SK-N-SH (cell line): ENCODE data around the gene MKRN1. TPM values are rescaled to one million over a fixed set of nuclear protein-coding genes. Genes with fewer than 3 reads are reported as not detected.

Experiments used
- CTCF ChIA-PET: fragments of 300-600, 350-600 bp; formaldehyde crosslinking; extraction: SDS; loops from one replicate; lab custom pipeline; 2021; lab: Yijun Ruan, JAX
- POLR2A ChIA-PET: fragments of 350-600 bp; sonication (Branson Sonifier 250); formaldehyde crosslinking; extraction: SDS; loops from one replicate; lab custom pipeline; 2020; ENCODE audit warnings: antibody characterized with exemption, inconsistent platforms; lab: Yijun Ruan, JAX
- DNase-seq: peaks from one replicate; pipeline ENCODE4 v3.0.0; 2012
- H2AFZ ChIP-seq: fragments of 200-600 bp; sonication (generic); 2 replicates; pipeline ENCODE4 v1.8.1; 2016; ENCODE audit warnings: antibody characterized with exemption, mild to moderate bottlenecking, low read depth
- H3F3A ChIP-seq: fragments of 200-600 bp; sonication (generic); replicated peaks from 2 replicates; pipeline ENCODE3; 2016; ENCODE audit warnings: antibody characterized with exemption, mild to moderate bottlenecking; ENCODE audit not compliant: insufficient read depth
- H3K27ac ChIP-seq, 2 experiments: fragments of 200-500 bp in 1 of 2; fragments of 200-600 bp in 1 of 2; sonication (Bioruptor generic) in 1 of 2; sonication (generic), shearing (Covaris generic) in 1 of 2; 2 replicates each; pipeline versions ENCODE4 v1.5.1 to v1.6.1; 2014 to 2016; ENCODE audit warnings: low read depth in 2 of 2, inconsistent platforms in 1 of 2, low read length in 1 of 2, mild to moderate bottlenecking in 1 of 2, mixed read lengths in 1 of 2
- H3K27me3 ChIP-seq: fragments of 200-600 bp; sonication (generic), shearing (Covaris generic); 2 replicates; pipeline ENCODE4 v1.6.1; 2016; ENCODE audit warnings: mixed run types; ENCODE audit not compliant: insufficient read depth
- H3K36me3 ChIP-seq, 2 experiments: fragments of 200-500 bp in 1 of 2; fragments of 200-600 bp in 1 of 2; sonication (Bioruptor generic) in 1 of 2; sonication (generic) in 1 of 2; replicated peaks in 1 of 2; 2 replicates each; pipeline versions ENCODE3 to v1.5.1; 2014 to 2016; ENCODE audit warnings: low read length in 1 of 2, mild to moderate bottlenecking in 1 of 2; ENCODE audit not compliant: insufficient read depth in 2 of 2, control insufficient read depth in 1 of 2
- H3K4me1 ChIP-seq, 2 experiments: fragments of 200-500 bp in 1 of 2; fragments of 200-600 bp in 1 of 2; sonication (Bioruptor generic) in 1 of 2; sonication (generic), shearing (Covaris generic) in 1 of 2; 2 replicates each; pipeline versions ENCODE4 v1.5.1 to v1.6.1; 2014 to 2016; ENCODE audit warnings: low read depth in 1 of 2, low read length in 1 of 2, mixed run types in 1 of 2; ENCODE audit not compliant: insufficient read depth in 2 of 2, control insufficient read depth in 1 of 2
- H3K4me2 ChIP-seq: fragments of 200-600 bp; sonication (generic), shearing (Covaris generic); 2 replicates; pipeline ENCODE4 v1.6.1; 2017; ENCODE audit warnings: mixed run types
- H3K4me3 ChIP-seq, 2 experiments: fragments of 200-500 bp in 1 of 2; fragments of 200-600 bp in 1 of 2; sonication (Bioruptor generic) in 1 of 2; sonication (generic), shearing (Covaris generic) in 1 of 2; 2 replicates each; pipeline versions ENCODE4 v1.5.1 to v1.8.1; 2014 to 2016; ENCODE audit warnings: low read depth in 2 of 2, inconsistent platforms in 1 of 2, low read length in 1 of 2, mild to moderate bottlenecking in 1 of 2, mixed read lengths in 1 of 2, moderate library complexity in 1 of 2
- H3K79me2 ChIP-seq: fragments of 200-600 bp; sonication (generic); 2 replicates; pipeline ENCODE4 v1.8.1; 2017; ENCODE audit warnings: mild to moderate bottlenecking; ENCODE audit not compliant: insufficient read depth
- H3K9ac ChIP-seq: fragments of 200-600 bp; sonication (generic); 2 replicates; pipeline ENCODE4 v1.6.1; 2017; ENCODE audit warnings: mixed run types
- H3K9me2 ChIP-seq: fragments of 200-600 bp; sonication (generic); 2 replicates; pipeline ENCODE4 v1.6.1; 2017; ENCODE audit warnings: mixed run types
- H3K9me3 ChIP-seq: fragments of 200-600 bp; sonication (generic); 2 replicates; pipeline ENCODE4 v1.6.1; 2017; ENCODE audit warnings: mixed run types, mild to moderate bottlenecking, moderate library complexity
- H4K20me1 ChIP-seq: fragments of 200-600 bp; sonication (generic); 2 replicates; pipeline ENCODE4 v1.6.1; 2017; ENCODE audit warnings: mild to moderate bottlenecking, mixed run types; ENCODE audit not compliant: insufficient read depth
- CHD2 ChIP-seq: fragments of 150-350 bp; IDR thresholded peaks from 2 replicates; pipeline ENCODE4 v1.6.1; 2018; ENCODE audit warnings: low read length; ENCODE audit not compliant: partially characterized antibody
- ELF1 ChIP-seq: IDR thresholded peaks from 2 replicates; pipeline ENCODE4 v1.4.0; 2012
- EP300 ChIP-seq, 2 experiments: IDR thresholded peaks; 2 replicates each; pipeline versions ENCODE4 v1.4.0 to v1.6.1; 2012; ENCODE audit warnings: borderline replicate concordance in 1 of 2, low read depth in 1 of 2, low read length in 1 of 2
- FOSL2 ChIP-seq: IDR thresholded peaks from 2 replicates; pipeline ENCODE4 v1.4.0; 2012; ENCODE audit warnings: low read depth, mild to moderate bottlenecking, moderate library complexity, borderline replicate concordance
- FOXJ3 ChIP-seq: sonication (generic); formaldehyde crosslinking; IDR thresholded peaks from 2 replicates; pipeline ENCODE4 v1.5.1; 2020; ENCODE audit warnings: mild to moderate bottlenecking, missing genetic modification reagents
- FOXM1 ChIP-seq: IDR thresholded peaks from 2 replicates; pipeline ENCODE4 v1.4.0; 2012; ENCODE audit warnings: low read depth, mild to moderate bottlenecking
- GATA2 ChIP-seq: sonication (generic); formaldehyde crosslinking; IDR thresholded peaks from 2 replicates; pipeline ENCODE4 v1.5.0; 2020; ENCODE audit warnings: mild to moderate bottlenecking, missing genetic modification reagents
- JUND ChIP-seq: IDR thresholded peaks from 2 replicates; pipeline ENCODE4 v1.4.0; 2012
- MEF2A ChIP-seq: IDR thresholded peaks from 2 replicates; pipeline ENCODE4 v1.4.0; 2012; ENCODE audit warnings: low read depth, borderline replicate concordance
- MXI1 ChIP-seq: IDR thresholded peaks from 2 replicates; pipeline ENCODE4 v1.6.1; 2012; ENCODE audit warnings: mild to moderate bottlenecking, low read depth, low read length, improper control_type of control experiment
- NFIC ChIP-seq: IDR thresholded peaks from 2 replicates; pipeline ENCODE4 v1.4.0; 2012; ENCODE audit warnings: borderline replicate concordance
- NRF1 ChIP-seq: IDR thresholded peaks from 2 replicates; pipeline ENCODE4 v1.6.1; 2012; ENCODE audit warnings: low read depth, mild to moderate bottlenecking, low read length
- RCOR1 ChIP-seq: fragments of 150-350 bp; IDR thresholded peaks from 2 replicates; pipeline ENCODE4 v1.6.1; 2017; ENCODE audit warnings: antibody characterized with exemption, low read length
- RXRA ChIP-seq: IDR thresholded peaks from 2 replicates; pipeline ENCODE4 v1.4.0; 2012; ENCODE audit warnings: low read depth, mild to moderate bottlenecking, borderline replicate concordance
- SIN3A ChIP-seq: IDR thresholded peaks from 2 replicates; pipeline ENCODE4 v1.6.1; 2012; ENCODE audit warnings: low read depth, mild to moderate bottlenecking, low read length, moderate library complexity, borderline replicate concordance
- SMC3 ChIP-seq: IDR thresholded peaks from 2 replicates; pipeline ENCODE4 v1.6.1; 2012; ENCODE audit warnings: low read depth, low read length, improper control_type of control experiment
- TCF12 ChIP-seq: IDR thresholded peaks from 2 replicates; pipeline ENCODE4 v1.4.0; 2012
- YY1 ChIP-seq: IDR thresholded peaks from 2 replicates; pipeline ENCODE4 v1.4.0; 2012; ENCODE audit warnings: low read depth, mild to moderate bottlenecking
- WGBS: methylation state at CpG from one replicate; pipeline ENCODE4 v1.1.6; 2017; ENCODE audit warnings: low lambda C conversion rate; 5-methylcytosine and 5-hydroxymethylcytosine counted together
- polyA plus RNA-seq, 3 experiments: library from polyadenylated mRNA; depleted of rRNA; stranded (reverse); fragments of >200 nt; gene quantifications; 2 replicates each; pipeline ENCODE4 v1.2.3, GENCODE V29; 2012
- TF ChIP-seq, protein P1 (sequence below): IDR thresholded peaks from 2 replicates; pipeline ENCODE4; 2012
- TF ChIP-seq, protein P2 (sequence below): IDR thresholded peaks from 2 replicates; pipeline ENCODE4 v1.4.0; 2012; ENCODE audit warnings: low read depth, borderline replicate concordance
- TF ChIP-seq, protein P3 (sequence below): IDR thresholded peaks from 2 replicates; pipeline ENCODE4 v1.6.1; 2012; ENCODE audit warnings: mild to moderate bottlenecking, low read depth, low read length, moderate library complexity

The MKRN1 gene
- polyA plus RNA-seq, 1 of the 3 experiments (the other 2 are of a cell fraction), result 53.5 TPM

DNA sequence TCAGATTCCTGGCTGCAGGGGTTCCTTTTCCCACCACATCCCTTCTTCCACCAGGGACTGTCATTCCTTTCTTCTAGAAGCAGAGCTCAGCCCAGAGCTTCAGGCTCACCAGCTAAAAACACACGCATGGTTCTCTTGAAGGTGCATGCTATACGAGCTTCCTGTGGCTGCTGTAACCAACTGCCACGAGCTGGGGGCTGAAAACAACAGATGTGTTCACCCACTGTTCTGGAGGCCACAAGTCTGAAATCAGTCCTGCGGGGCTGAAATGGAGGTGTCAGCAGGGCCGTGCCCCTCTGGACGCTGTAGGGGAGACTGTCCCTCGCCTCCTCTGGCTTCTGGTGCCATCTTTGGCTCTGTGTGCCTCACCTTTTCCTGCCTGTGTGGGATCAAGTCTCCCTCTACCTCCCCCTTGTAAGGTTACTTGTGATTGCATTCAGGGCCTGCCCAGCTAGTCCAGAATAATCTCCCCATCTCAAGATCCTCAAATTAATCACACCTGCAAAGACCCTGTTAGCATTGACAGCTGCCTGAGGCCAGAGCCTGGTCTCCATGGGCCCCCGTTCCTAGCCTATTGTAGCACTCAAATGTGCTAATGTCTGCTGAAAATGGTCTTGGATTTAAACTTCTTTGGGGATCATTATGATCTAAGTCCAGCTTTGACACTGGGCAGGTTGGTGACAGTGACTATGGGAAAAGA is 61.7 kb downstream of the MKRN1 start:
- Histone ChIP-seq H3K79me2 (no peaks in the 10 kb centered on the region), H2AFZ (no peak overlapping the region), H3K9ac (no peak overlapping the region), H3F3A (no peaks in the 10 kb centered on the region), H3K27ac (no peak overlapping the region), H3K36me3 (no peaks in the 10 kb centered on the region), H3K9me3 (no peaks in the 10 kb centered on the region), H3K4me3 (no peak overlapping the region), H3K4me2 (no peak overlapping the region), H3K27me3 (peaks cover 9% of the 10 kb centered on the region; the same call in 1 of the 2 replicates), H4K20me1 (no peaks in the 10 kb centered on the region), H3K4me1 (no peaks in the 10 kb centered on the region; a peak in 1 of 4 replicates), H3K9me2 (no peaks in the 10 kb centered on the region)
- ChIA-PET POLR2A (no interaction called here), CTCF (interaction anchor here (0.6 to 1.6 kb wide), 3 partner anchors 10 to 31 kb away, joined by 3 to 6 read pairs (median 4); no protein-coding TSS in a partner anchor)
- TF ChIP-seq SIN3A, result no peak
- peak; percentile 52 for TF ChIP-seq GATA2
- TF ChIP-seq, protein P1, sequence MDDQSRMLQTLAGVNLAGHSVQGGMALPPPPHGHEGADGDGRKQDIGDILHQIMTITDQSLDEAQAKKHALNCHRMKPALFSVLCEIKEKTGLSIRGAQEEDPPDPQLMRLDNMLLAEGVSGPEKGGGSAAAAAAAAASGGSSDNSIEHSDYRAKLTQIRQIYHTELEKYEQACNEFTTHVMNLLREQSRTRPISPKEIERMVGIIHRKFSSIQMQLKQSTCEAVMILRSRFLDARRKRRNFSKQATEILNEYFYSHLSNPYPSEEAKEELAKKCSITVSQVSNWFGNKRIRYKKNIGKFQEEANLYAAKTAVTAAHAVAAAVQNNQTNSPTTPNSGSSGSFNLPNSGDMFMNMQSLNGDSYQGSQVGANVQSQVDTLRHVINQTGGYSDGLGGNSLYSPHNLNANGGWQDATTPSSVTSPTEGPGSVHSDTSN, result no peak
- no peak for TF ChIP-seq SMC3
- no peak for TF ChIP-seq RCOR1
- no peak for TF ChIP-seq ELF1
- WGBS, result 65% methylated on average over 8 of the region's 8 CpGs
- DNase-seq, result no peak

DNA sequence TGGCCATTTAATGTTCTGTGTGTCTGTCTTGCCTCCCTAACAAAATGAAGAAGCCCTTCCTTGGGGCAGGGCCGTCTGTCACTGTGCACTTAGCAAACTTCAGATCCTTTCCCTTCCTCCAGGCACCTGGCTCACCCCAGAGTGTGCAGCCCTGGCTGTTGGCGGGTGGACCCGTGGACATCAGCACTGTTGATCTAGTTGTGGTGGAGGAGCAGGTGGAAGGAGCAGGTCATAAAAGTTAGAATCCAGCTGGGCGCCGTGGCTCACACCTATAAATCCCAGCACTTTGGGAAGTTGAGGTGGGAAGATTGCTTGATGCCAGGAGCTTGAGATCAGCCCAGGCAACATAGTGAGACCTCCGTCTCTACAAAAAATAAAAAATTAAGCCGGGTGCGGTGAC is 62.7 kb downstream of the MKRN1 start:
- no peaks in the 10 kb centered on the region for H3K9me3 ChIP-seq
- H2AFZ ChIP-seq, result no peak overlapping the region
- no peaks in the 10 kb centered on the region for H4K20me1 ChIP-seq
- no peaks in the 10 kb centered on the region for H3K36me3 ChIP-seq
- CTCF ChIA-PET, result no interaction called here
- no peak for DNase-seq
- no peak overlapping the region for H3K4me2 ChIP-seq
- no peak overlapping the region for H3K27ac ChIP-seq
- H3K27me3 ChIP-seq, result peaks cover 9% of the 10 kb centered on the region; the same call in 1 of the 2 replicates
- whole genome bisulfite sequencing, result 80% methylated on average over 8 of the region's 8 CpGs
- no peaks in the 10 kb centered on the region; a peak in 1 of 4 replicates for H3K4me1 ChIP-seq
- TF ChIP-seq MEF2A, result no peak
- no peak for TF ChIP-seq FOSL2
- no peak for TF ChIP-seq RCOR1
- TF ChIP-seq SMC3, result no peak
- TF ChIP-seq NRF1, result no peak
- TF ChIP-seq MXI1, result no peak
- no peak for TF ChIP-seq FOXM1
- TF ChIP-seq NFIC, result no peak
- no peak for TF ChIP-seq RXRA
- TF ChIP-seq, protein P2, sequence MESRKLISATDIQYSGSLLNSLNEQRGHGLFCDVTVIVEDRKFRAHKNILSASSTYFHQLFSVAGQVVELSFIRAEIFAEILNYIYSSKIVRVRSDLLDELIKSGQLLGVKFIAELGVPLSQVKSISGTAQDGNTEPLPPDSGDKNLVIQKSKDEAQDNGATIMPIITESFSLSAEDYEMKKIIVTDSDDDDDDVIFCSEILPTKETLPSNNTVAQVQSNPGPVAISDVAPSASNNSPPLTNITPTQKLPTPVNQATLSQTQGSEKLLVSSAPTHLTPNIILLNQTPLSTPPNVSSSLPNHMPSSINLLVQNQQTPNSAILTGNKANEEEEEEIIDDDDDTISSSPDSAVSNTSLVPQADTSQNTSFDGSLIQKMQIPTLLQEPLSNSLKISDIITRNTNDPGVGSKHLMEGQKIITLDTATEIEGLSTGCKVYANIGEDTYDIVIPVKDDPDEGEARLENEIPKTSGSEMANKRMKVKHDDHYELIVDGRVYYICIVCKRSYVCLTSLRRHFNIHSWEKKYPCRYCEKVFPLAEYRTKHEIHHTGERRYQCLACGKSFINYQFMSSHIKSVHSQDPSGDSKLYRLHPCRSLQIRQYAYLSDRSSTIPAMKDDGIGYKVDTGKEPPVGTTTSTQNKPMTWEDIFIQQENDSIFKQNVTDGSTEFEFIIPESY, result no peak
- TF ChIP-seq ELF1, result no peak
- TF ChIP-seq EP300 (IDR thresholded peaks at IDR 0.05; ENCODE audit: borderline replicate concordance in 1 of 2, low read depth in 1 of 2, low read length in 1 of 2), result no peak
- TF ChIP-seq TCF12, result no peak
- no peak for TF ChIP-seq CHD2
- no peak for TF ChIP-seq YY1
- no peak for TF ChIP-seq FOXJ3 (CRISPR knock-in tag)
- TF ChIP-seq, protein P3, sequence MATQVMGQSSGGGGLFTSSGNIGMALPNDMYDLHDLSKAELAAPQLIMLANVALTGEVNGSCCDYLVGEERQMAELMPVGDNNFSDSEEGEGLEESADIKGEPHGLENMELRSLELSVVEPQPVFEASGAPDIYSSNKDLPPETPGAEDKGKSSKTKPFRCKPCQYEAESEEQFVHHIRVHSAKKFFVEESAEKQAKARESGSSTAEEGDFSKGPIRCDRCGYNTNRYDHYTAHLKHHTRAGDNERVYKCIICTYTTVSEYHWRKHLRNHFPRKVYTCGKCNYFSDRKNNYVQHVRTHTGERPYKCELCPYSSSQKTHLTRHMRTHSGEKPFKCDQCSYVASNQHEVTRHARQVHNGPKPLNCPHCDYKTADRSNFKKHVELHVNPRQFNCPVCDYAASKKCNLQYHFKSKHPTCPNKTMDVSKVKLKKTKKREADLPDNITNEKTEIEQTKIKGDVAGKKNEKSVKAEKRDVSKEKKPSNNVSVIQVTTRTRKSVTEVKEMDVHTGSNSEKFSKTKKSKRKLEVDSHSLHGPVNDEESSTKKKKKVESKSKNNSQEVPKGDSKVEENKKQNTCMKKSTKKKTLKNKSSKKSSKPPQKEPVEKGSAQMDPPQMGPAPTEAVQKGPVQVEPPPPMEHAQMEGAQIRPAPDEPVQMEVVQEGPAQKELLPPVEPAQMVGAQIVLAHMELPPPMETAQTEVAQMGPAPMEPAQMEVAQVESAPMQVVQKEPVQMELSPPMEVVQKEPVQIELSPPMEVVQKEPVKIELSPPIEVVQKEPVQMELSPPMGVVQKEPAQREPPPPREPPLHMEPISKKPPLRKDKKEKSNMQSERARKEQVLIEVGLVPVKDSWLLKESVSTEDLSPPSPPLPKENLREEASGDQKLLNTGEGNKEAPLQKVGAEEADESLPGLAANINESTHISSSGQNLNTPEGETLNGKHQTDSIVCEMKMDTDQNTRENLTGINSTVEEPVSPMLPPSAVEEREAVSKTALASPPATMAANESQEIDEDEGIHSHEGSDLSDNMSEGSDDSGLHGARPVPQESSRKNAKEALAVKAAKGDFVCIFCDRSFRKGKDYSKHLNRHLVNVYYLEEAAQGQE, result no peak
- TF ChIP-seq JUND, result no peak
- no peak for TF ChIP-seq GATA2
- H3F3A ChIP-seq, result no peaks in the 10 kb centered on the region
- H3K4me3 ChIP-seq, result no peak overlapping the region
- no peaks in the 10 kb centered on the region for H3K79me2 ChIP-seq
- H3K9ac ChIP-seq, result no peak overlapping the region
- POLR2A ChIA-PET, result no interaction called here
- H3K9me2 ChIP-seq, result no peaks in the 10 kb centered on the region
